Embryonic facial prominence (tissue), 1 donor: Measurements from ENCODE around the gene SNX25.
A peak's percentile ranks its signal among the peaks of the same experiment; 100 is the strongest.
"Not testable (repeated sequence)": the region's sequence is repeated elsewhere in the genome, so short reads cannot be mapped to it uniquely, and the experiment has no call there.

Experiments used
- DNase-seq: peaks from one replicate; pipeline ENCODE4 v3.0.0-alpha.2; 2016; ENCODE audit errors: extremely low spot score

SNX25 gene

GRCh38 chr4:185209031-185209851 is at the start of gene SNX25:
Gene SNX25 (plus strand): TSS chr4:185209598. CDS start chr4:185209827, 229 bp downstream.
- peak; percentile 25 for DNase-seq

- DNase-seq, result no peak
These were observed 43.8 kb upstream of the SNX25 start for GRCh38 chr4:185165605-185166063.

GRCh38 chr4:185167234-185167633 is 42.2 kb upstream of the SNX25 start:
- no peak for DNase-seq

- no peak for DNase-seq
These were observed 37.9 kb upstream of the SNX25 start for GRCh38 chr4:185171373-185172071.

GRCh38 chr4:185179488-185179887 is 29.9 kb upstream of the SNX25 start:
- DNase-seq, result no peak

- no peak for DNase-seq
These were observed 27.2 kb upstream of the SNX25 start for GRCh38 chr4:185182239-185182638.

GRCh38 chr4:185183622-185184281 is 25.6 kb upstream of the SNX25 start:
- DNase-seq, result peak; percentile 81

GRCh38 chr4:185186769-185187168 is 22.6 kb upstream of the SNX25 start:
- no peak for DNase-seq

GRCh38 chr4:185189606-185190305 is 19.6 kb upstream of the SNX25 start:
- DNase-seq, result no peak

GRCh38 chr4:185190306-185190856 is 19.0 kb upstream of the SNX25 start:
- no peak for DNase-seq

- DNase-seq, result no peak
These were observed 17.3 kb upstream of the SNX25 start for GRCh38 chr4:185192059-185192458.

- no peak for DNase-seq
These were observed 14.2 kb upstream of the SNX25 start for GRCh38 chr4:185194924-185195888.

GRCh38 chr4:185196437-185196836 is 13.0 kb upstream of the SNX25 start:
- no peak for DNase-seq

- DNase-seq, result not testable (repeated sequence)
These were observed 11.2 kb upstream of the SNX25 start for GRCh38 chr4:185198189-185198588.

- DNase-seq, result no peak
These were observed 7.1 kb upstream of the SNX25 start for GRCh38 chr4:185201977-185202962.

- DNase-seq, result no peak
These were observed 6.4 kb upstream of the SNX25 start for GRCh38 chr4:185202984-185203485.

- peak; percentile 79 for DNase-seq
These were observed 5.7 kb upstream of the SNX25 start, which contains the start of gene CFAP97 for GRCh38 chr4:185203486-185204237. Gene CFAP97 (minus strand): TSS chr4:185204000. CDS start chr4:185191196, 12,804 bp downstream.
